Smooth muscle cell of the pulmonary artery (primary cell): ENCODE results near the gene TMSB4Y. TPM values are rescaled to one million over a fixed set of nuclear protein-coding genes. Genes with fewer than 3 reads are reported as not detected.

Experiments used
- total RNA-seq: library from RNA; depleted of rRNA; stranded (reverse); fragments of >200 nt; gene quantifications from 2 replicates; pipeline ENCODE4 v1.2.3, GENCODE V29; 2014

Gene TMSB4Y
- total RNA-seq: 0.17 and 0.26 TPM in 2 replicates

DNA sequence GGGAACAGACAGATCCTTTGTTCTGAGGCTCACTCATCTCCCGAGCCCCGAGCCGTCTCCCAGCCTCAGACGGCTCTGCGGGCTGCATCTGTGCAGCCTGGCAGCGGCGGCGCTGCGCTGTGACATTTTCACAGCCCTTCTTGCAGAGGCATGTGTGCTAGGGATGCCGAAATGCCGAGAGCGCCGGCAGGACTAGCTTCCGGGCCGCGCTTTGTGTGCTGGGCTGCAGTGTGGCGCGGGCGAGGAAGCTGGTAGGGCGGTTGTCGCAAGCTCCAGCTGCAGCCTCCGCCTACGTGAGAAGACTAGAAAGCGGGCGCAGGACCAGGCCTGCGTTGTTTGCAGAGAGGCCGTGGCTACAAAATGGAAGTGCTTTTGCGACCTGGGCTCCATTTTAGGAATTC lies at the start of gene TMSB4Y:
Gene TMSB4Y (plus strand): TSS at position 332 of the 401 bp plus-strand sequence.

Other genes with a start within 250 kb of the TMSB4Y start
- 17.2 and 22.9 TPM in 2 replicates for gene UTY, start 223.9 kb upstream of the TMSB4Y start, total RNA-seq